T1000 (cell line): ENCODE measurements around the gene EPB41L5.
"Not testable (repeated sequence)": the region's sequence is repeated elsewhere in the genome, so short reads cannot be mapped to it uniquely, and the experiment has no call there.

ENCODE experiments used
- DNase-seq: peaks from one replicate; lab custom pipeline; 2025; ENCODE audit warnings: mixed read lengths; lab: John Stamatoyannopoulos, UW

Gene EPB41L5

DNA sequence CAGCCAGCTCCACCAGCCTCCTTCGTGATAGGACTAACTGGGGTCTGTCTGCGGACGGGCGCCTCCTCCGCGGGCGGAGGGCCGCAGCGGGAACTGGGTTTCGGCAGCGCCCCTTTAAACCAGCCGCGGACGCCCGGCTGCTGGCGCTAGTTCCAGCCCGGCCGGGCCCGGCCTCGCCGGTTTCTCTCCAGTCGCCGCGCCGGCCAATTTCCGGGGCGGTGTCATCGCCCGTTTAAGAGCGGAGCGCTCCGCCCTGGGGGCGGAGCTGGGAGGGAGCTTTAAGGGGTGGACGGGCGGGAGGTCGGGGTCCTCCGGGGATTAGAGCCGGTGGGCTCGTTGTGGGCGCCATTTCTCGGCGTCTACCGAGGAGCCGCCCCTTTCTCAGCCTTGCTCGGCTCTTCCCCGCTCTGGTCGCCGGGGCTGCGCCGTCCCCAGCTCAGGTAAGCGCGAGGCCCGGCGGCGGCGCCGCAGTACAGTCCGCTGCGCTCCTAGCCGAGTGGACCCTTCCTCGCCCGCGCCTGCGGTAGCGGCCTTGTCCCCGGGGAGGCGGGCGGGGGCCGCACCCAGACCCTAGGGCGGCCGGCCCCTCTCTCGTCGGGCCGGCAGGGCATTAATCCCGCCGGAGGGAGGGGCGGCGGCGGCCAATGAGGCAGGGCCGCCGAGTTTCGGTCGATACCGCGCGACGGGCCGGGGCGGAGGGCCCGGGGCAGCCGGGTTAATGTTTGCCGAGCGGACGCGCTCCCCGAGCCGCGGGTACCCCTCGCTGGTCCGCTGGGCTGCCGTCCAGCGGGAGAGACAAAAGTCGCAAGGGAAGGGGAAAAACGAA is at the start of gene EPB41L5:
TSS of gene EPB41L5 (plus strand) at position 307 of the 826 bp plus-strand sequence. CDS start 6,008 bp downstream, outside the sequence.
- peak; percentile 85 for DNase-seq

DNA sequence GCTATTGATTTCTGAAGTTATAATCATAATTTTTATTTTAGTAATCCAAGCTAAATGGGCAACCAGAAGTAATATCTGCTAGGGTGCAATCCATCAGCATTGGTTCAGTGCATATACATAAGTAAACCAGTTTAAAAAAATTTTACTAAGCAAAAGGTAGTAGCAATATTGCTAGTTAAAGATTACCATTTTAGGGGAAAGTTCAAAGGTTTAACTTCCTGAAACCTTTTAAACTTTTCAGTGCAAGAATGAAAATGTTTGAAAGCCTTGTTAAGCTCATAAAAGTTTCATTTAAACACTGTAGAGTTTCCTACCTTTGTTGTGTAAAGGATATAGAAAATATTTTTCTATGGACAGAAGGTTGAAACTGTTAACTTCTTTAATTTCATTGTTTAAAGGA is 31.0 kb upstream of the EPB41L5 start:
- no peak for DNase-seq

DNA sequence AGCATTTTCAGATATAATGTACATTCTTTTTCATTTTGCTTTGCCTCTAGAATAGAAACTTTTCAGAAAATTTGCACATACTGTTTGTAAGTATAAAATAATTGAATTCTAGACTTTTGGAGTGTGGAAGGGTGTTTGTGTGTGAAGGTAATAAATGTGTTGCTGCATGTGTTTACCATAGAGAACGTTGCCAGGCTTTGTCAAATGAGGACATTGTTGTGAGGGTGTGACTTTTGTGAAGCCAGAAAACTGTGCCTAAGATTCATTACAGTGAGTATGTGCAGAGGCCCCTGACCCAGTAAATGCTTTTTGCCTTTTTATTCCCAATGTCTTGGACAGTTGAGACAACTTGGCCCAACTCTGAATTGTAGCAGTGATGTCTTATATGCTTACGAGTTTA is 30.4 kb upstream of the EPB41L5 start:
- DNase-seq: no peak

DNA sequence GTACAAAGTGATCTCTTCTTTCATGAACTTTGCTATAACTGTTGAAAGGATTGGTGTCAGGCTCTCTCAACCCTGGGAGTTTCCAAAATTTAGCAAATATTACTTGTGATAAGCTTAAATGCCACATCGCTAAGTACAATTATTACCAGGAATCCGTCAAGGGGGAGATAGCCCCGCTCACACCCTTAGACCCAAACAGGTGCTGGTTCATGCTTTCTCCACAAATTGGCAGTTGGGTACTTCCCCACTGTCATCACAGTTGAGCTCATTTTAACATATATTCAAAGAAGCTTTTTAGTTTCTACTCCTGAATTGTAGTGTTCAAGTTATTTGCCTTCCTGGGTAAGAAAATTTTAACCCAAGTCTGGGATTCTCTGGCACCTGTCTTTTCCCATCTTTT is 29.8 kb upstream of the EPB41L5 start:
- no peak for DNase-seq

DNA sequence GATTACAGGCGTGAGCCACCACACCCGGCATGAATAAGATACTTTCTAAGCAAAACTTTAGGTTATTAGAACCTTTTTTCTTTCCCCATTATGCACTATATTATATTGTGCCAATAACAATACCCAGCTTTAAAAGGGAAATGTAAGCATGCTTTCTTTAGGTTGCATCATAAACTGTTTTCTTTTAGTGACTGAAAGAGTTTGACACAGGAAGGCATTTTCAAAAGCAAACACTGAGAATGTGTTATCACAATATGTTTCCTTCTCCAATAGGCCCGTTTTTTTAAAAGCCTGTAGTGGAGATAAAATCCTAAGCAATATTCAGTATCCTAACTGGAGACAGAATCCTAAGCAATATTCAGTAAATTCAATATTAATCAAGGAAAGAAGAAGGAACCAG is 16.7 kb upstream of the EPB41L5 start:
- no peak for DNase-seq

DNA sequence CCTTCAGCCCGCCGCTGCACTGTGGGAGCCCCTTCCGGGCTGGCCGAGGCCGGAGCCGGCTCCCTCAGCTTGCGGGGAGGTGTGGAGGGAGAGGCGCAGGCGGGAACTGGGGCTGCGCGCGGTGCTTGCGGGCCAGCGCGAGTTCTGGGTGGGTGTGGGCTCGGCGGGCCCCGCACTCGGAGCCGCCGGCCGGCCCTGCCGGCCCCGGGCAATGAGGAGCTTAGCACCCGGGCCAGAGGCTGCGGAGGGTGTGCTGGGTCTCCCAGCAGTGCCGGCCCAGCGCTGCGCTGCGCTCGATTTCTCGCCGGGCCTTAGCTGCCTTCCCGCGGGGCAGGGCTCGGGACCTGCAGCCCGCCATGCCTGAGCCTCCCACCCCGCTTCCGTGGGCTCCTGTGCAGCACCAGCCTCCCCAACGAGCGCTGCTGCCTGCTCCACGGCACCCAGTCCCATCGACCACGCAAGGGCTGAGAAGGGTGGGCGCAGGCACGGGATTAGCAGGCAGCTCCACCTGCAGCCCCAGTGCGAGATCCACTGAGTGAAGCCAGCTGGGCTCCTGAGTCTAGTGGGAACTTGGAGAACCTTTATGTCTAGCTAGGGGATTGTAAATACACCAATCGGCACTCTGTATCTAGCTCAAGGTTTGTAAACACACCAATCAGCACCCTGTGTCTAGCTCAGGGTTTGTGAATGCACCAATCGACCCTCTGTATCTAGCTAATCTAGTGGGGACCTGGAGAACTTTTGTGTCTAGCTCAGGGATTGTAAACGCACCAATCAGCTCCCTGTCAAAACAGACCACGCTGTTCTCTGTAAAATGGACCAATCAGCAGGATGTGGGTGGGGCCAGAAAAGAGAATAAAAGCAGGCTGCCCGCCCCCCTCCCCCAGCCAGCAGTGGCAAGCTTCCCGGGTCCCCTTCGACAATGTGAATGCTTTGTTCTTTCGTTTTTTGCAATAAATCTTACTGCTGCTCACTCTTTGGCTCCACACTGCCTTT is 15.7 kb upstream of the EPB41L5 start:
- not testable (repeated sequence) for DNase-seq

DNA sequence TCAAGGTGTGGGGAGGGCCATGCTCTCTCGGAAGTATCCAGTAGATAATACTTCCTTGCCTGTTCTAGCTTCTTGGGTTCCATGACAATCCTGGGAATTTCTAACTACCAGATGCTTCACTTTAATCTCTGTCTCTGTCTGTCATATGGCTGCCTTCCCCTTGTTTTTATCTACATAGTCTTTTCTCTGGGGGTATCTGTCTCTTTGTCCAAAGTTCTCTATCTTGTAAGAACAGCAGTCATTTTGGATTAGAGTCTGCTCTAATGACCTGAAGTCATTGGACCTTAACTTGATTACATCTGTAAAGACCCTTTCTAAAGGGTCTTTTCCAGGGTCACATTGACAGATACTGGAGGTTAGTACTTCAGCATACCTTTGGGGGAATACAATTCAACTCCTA is 11.4 kb upstream of the EPB41L5 start:
- DNase-seq: no peak

DNA sequence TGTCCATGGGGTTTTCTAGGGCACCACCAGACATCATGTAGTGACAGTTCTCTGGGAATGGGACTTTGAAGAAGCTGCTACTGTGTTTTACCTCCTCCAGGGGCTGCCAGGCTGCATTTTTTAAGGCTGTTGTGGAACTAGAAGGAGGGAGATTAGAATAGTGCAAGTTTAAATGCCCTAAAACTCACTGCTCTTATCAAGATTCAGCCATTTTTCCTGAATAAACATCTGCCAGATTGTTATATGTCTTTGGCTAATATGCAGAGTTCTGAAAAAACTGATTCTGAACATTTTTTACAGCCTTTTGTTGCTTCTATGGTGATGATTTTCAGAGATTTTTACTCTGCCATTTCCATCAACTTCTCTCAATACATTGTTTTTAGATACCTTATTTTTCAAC is 8.6 kb upstream of the EPB41L5 start:
- no peak for DNase-seq

DNA sequence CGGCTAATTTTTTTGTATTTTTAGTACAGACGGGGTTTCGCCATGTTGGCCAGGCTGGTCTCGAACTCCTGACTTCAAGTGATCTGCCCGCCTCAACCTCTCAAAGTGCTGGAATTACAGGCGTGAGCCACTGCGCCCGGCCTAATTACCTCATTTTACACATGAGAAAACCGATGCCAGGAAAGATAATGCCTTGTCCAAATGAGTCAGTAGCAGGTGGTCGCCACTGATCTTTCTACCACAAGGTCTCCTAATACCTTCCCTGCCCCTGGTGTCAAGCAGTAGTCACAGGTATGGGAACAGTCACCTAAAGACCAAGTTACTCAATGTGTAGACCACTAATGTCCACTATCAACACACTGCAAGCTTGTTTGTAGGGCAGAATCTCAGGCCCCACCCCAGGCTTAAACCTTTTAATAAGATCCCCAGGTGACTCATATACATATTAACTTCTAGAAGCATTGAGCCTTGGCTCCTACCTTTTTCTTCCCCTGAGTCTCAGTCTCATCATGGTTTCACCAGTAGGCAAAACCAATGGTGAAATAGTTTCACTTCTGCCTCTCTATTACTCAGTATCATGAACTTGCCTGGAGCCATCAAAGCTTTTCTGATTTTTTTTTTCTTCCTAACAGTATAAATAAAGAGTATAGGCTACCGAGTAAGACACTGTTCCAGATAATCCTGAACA is 6.9 kb upstream of the EPB41L5 start:
- DNase-seq: no peak

DNA sequence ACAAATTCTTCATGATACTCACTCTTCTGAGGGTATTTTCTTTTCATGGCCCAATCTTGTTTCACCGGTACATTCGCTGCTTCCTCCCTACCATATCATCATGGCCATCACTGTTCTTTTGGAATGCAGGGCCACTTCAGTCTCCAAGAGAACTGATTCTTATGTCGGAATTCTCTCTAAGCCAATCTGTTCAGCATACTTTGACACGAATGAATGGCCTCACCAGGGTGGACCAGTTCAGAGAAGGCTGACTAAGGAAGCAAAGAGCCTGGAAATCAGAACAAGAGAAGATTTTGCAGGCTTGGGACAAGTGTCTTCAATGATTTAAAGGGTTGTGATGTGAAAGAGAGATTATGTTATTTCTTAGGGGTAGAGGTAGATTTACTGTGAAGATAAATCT is 5.0 kb upstream of the EPB41L5 start:
- no peak for DNase-seq

DNA sequence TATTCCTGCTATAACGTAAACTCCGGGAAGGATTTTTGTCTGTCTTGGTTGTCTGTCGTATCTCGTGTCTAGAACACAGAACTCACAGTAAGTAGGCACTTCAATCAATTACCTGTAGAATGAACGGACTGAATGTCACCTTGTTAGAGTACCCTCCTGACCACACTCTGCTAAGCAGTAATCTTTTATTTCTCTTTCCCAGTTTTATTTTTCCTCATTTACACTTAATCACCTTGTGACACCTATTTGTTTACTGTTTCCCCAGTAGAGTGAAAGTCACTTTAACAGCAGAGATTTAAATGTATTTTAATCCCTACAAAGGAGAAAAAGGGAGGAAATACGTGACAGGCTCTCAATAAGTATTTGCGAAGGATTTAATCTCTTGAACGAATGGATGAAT is 514 bp upstream of the EPB41L5 start:
- DNase-seq: no peak

DNA sequence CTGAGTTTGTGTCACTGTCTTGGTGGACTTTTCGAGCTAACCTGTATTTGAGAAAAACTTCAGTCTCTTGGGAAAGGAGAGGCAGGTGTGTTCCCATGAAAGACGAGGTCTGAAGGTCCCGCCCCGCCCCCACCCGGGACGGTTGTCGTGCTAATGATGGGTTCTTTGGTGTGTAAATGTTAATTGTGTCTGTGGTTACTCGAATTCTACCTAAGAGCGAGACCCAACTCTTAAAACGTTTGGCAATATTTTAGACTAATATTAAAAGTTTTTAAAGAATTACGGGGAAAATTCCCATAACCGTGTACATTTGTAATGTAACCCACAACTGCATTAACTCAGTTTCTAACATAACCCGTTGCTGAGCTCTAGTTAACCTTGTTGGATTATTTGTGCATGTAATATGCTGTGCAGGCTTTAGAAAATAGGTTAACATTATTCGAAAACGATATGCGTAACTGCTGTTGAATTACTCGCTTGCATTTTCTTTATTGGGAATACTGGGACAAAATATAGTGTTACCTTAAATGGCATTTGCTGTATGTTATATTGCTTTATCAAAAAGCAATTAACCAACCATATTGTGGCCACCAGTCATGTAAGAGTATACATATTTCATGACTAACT is 833 bp downstream of the EPB41L5 start:
- no peak for DNase-seq

DNA sequence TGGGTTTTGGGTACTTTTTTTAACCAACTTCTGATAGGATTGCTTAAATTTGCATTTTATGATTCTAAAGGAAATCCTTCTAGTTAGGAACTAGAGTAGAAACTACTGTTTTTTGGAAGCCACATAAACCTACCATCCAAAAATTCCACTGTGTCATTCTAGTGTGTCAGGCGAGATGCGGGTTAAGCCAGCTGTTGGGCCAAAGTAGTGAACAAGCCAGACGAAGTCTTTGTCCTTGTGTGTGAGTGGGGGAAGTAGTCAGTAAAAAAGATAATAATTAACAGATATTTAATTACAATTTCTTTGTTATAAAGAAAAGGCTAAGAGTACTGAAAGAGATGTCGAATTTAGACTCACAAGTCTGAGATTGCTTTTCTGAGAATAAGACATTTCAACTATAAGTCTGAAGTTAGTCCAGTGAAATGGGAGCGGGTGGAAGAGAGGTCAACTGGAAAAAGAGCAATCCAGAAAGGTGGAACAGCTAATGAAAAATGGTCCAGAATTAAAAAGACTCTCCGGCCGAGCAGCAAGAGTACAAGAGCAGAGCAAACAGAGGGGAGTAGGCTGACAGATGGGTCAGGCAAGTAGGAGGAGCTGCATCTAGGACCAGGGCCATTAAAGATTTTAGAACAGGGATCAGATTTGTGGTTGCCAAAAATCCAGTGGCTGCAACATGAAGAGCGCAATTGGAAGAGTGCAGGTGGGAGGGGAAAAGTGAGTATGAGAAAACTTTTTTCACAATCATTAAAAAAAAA is 1.5 kb downstream of the EPB41L5 start:
- no peak for DNase-seq

DNA sequence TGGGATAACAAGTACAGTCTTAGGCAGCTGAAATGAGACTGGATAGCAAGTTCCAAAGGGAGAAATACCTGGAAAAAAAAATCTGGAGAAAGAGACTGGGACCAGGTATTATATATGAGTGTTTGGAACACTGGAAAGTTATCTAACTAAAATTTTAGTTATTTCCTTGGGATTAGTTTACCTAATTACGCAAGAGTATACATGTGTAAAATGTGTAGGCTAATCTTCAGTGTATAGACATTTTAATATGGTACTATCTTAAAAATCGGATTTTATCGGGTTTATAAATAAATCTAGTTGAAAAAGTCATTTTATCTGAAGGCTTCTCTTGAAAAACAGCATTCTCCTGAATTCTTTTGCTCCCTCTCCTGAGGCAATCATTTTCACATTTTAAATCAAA is 3.9 kb downstream of the EPB41L5 start:
- DNase-seq: no peak

DNA sequence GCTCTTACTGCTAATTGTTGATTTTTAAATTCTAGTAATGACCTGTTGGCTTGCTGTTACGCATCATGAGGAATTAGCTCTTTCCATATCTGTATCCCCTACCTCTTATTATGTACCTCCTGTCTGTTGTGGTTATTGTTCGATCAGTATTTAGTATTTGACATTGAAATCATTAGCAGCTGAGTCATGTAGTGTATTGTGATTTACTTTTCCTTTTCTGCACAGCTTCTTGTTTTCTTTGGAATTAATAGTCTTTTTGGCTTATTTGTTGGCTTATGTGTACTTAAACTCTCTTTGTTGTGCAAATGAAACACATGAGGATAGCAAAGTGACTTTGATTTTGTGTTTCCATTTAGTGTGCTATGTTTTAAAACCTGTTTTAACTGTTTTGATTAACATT is 4.3 kb downstream of the EPB41L5 start:
- no peak for DNase-seq

DNA sequence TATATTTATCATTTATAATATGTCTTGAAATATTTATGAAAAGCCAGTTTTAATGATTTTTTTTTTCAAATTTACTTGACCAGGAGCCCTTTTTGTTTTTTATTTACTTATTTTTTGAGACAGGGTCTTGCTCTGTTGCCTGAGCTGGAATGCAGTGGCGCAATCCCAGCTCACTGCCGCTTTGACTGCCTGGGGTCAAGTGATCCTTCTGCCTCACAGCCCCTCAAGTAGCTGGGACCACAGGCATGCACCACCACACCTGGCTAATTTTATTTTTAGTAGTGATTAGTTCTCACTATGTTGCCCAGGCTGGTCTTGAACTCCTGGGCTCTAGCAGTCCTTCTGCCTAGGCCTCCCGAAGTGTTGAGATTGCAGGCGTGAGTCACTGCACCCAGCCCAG is 5.7 kb downstream of the EPB41L5 start:
- no peak for DNase-seq

DNA sequence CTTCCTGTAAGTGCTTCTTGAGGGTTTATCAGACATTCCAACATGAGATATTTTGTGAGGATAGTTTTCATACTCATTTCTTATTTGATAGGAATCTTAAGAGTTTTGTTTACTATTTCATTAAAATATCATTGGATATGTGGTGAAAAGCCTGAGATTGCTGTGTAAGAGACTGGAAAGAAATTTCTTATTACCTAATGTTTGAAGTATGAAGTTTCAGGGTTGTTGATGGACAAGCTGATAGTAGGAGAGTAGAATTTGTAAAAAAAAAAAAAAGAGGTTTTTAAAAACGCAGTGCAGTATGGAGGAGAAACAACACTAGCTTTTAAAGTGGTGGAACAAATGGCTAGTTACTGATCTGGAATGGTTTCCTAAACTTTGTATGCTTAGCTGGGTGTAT is 7.7 kb downstream of the EPB41L5 start:
- no peak for DNase-seq

DNA sequence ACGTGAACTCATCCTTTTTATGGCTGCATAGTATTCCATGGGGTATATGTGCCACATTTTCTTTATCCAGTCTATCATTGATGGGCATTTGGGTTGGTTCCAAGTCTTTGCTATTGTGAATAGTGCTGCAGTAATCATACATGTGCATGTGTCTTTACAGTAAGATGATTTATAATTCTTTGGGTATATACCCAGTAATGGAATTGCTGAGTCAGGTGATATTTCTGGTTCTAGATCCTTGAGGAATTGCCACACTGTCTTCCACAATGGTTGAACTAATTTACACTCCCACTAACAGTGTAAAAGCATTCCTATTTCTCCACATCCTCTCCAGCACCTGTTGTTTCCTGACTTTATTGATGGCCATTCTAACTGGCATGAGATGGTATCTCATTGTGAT is 9.6 kb downstream of the EPB41L5 start:
- DNase-seq: not testable (repeated sequence)

DNA sequence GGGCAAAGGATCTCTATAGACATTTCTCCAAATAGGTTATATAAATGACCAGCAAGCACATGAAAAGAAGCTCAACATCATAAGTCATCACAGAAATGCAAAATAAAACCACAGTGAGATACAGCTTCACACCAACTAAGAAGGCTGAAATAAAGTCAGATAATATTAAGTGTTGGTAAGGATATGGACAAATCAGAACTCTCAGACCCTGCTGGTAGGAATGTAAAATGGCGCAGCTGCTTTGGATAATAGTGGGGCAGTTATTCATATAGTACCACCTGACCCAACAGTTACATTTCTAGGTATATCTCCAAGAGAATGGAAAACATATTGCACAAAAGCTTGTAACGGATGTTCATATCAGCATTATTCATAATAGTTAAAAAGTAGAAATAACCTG is 14.0 kb downstream of the EPB41L5 start:
- DNase-seq: no peak

DNA sequence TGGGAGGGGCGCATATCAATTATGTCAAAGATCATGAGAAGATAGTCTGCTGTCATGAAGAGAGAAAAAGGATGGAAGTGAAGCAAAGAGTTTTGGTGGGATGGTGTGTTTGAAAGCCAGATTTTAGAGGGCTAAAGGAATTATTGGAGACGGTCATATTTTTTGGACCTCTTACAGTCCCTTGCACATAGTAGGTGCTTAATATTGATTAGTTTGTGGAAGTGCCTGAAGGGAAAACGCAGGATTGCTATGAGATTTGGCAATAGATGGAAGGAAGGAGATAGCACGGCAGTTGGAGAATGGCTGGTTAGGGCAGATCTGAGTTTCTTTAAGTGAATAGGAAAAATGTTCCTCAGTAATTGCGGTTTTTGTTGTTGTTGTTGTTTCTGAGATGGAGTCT is 15.9 kb downstream of the EPB41L5 start:
- no peak for DNase-seq
